H1 (cell line): ENCODE data around the gene MICOS13. TPM values are rescaled to one million over a fixed set of nuclear protein-coding genes. Genes with fewer than 3 reads are reported as not detected.

Experiments used
- RBBP5 ChIP-seq: IDR thresholded peaks from 2 replicates; pipeline ENCODE4 v1.7.1; 2012; ENCODE audit warnings: low read depth, mild to moderate bottlenecking, inconsistent platforms, low read length, moderate library complexity, borderline replicate concordance
- RNF2 ChIP-seq: fragments of 200-900, 300-1000 bp; sonication (generic); IDR thresholded peaks from 2 replicates; pipeline ENCODE4 v1.7.1; 2016; ENCODE audit warnings: borderline replicate concordance, low read depth, mild to moderate bottlenecking, antibody characterized with exemption, low read length; ENCODE audit not compliant: poor library complexity, severe bottlenecking; ENCODE audit errors: missing control alignments
- SIX5 ChIP-seq: IDR thresholded peaks from 2 replicates; pipeline ENCODE4 v1.6.1; 2011; ENCODE audit warnings: mild to moderate bottlenecking, low read depth, low read length
- polyA plus RNA-seq, 7 experiments: library from polyadenylated mRNA; depleted of rRNA in 3 of 7; stranded (reverse) in 5 of 7; unstranded in 2 of 7; fragments of >200 nt in 5 of 7; fragments of 200-250 nt in 2 of 7; gene quantifications; 1 replicate in 5 of 7; 2 replicates in 1 of 7; 4 replicates in 1 of 7; pipeline versions ENCODE4 v1.2.1 to v1.2.3, GENCODE V29; 2011 to 2013; ENCODE audit warnings: missing spikeins in 2 of 7, mixed read lengths in 2 of 7
- total RNA-seq: library from RNA; stranded (reverse); fragmentation: NEBNext Ultra II Directional; extraction: Animal tissue kit (Norgen Biotek cat#: 25700); gene quantifications from 2 replicates; pipeline ENCODE4 v1.2.1, GENCODE V29; 2021

MICOS13 gene
- total and polyA plus RNA-seq, 2 of the 8 experiments (the other 6 are each of a cell fraction or from before 2014, with no cell fraction given) = 17.3 to 36.1 TPM

DNA sequence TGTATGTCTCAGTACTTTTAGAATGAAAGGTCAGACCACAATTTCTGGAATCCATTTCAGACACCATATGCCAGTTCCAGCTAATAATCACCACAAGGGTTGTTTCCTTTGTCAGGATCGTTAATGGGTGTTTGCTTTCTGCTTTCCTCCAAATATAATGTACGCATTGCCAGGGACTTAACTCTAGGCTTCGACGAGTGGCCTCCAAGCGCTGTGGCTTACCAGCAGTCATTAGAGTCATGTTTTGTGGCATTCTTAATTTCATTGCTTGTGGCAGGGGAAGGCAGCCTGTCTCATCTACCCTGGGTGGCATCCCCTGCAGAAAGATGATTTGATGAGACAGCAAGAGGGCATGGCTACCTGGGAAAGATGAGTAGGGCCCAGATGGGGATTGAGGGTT lies 34.9 kb downstream of the MICOS13 start (continued):
- TF ChIP-seq RNF2 (no peak), SIX5 (no peak), RBBP5 (no peak)
- TF ChIP-seq, all 59 proteins: peak for 0
